Lung (tissue), 12 donors: Measurements from ENCODE around the gene SLC25A21. TPM values are rescaled to one million over a fixed set of nuclear protein-coding genes. Genes with fewer than 3 reads are reported as not detected.

Source experiments
- ATAC-seq: fragments of 200-7000 bp; cut with Tn5 transposase; one replicate; pipeline ENCODE4 v1.9.1; 2020; ENCODE audit warnings: moderate number of reproducible peaks; ENCODE audit not compliant: insufficient read depth, low FRiP score
- DNase-seq, 3 donors: peaks; one replicate each; pipeline ENCODE4 v3.0.0-alpha.2; 2013 to 2017
- H3K27ac ChIP-seq, 2 donors: one replicate each; pipeline ENCODE4 v1.5.1; 2013; ENCODE audit warnings: mild to moderate bottlenecking in 2 of 2, moderate library complexity in 2 of 2, control low read depth in 1 of 2, inconsistent platforms in 1 of 2, low read depth in 1 of 2, low read length in 1 of 2
- H3K27me3 ChIP-seq, 3 donors: one replicate each; pipeline ENCODE4 v1.5.1; 2013; ENCODE audit warnings: low read length in 2 of 3; ENCODE audit not compliant: control insufficient read depth in 3 of 3, insufficient read depth in 3 of 3
- H3K36me3 ChIP-seq, 4 donors: one replicate each; pipeline ENCODE4 v1.5.1; 2013; ENCODE audit warnings: low read length in 4 of 4, mild to moderate bottlenecking in 1 of 4, moderate library complexity in 1 of 4; ENCODE audit not compliant: control insufficient read depth in 4 of 4, insufficient read depth in 4 of 4
- H3K4me1 ChIP-seq, 5 donors: one replicate each; pipeline ENCODE4 v1.5.1; 2013; ENCODE audit warnings: low read length in 5 of 5, mild to moderate bottlenecking in 2 of 5, moderate library complexity in 1 of 5; ENCODE audit not compliant: control insufficient read depth in 5 of 5, insufficient read depth in 5 of 5
- H3K4me3 ChIP-seq: one replicate; pipeline ENCODE4 v1.5.1; 2013; ENCODE audit warnings: mild to moderate bottlenecking, control low read depth, moderate library complexity
- H3K9ac ChIP-seq, 2 donors: one replicate each; pipeline ENCODE4 v1.5.1; 2013; ENCODE audit warnings: low read length in 2 of 2, control low read depth in 1 of 2; ENCODE audit not compliant: insufficient read depth in 1 of 2
- H3K9me3 ChIP-seq, 4 donors: one replicate each; pipeline ENCODE4 v1.5.1; 2013; ENCODE audit warnings: low read length in 3 of 4, mild to moderate bottlenecking in 1 of 4, moderate library complexity in 1 of 4; ENCODE audit not compliant: control insufficient read depth in 4 of 4, insufficient read depth in 3 of 4
- WGBS, 2 donors: extraction: QIAGEN DNeasy Blood & Tissue Kit; methylation state at CpG; one replicate each; pipeline ENCODE4 v1.1.7; 2013; 5-methylcytosine and 5-hydroxymethylcytosine counted together
- polyA plus RNA-seq, 2 donors: library from polyadenylated mRNA; stranded (reverse); fragments of 200-250 nt; gene quantifications; one replicate each; pipeline ENCODE4 v1.2.1, GENCODE V29; 2013
- total RNA-seq, 2 donors: library from RNA; depleted of rRNA in 1 of 2; stranded (reverse); fragments of >200 nt in 1 of 2; gene quantifications; one replicate each; pipeline ENCODE4 v1.2.1, GENCODE V29; 2014 to 2021
- TF ChIP-seq, protein P1 (sequence below): IDR thresholded peaks from 2 replicates; pipeline ENCODE4 v1.5.1; 2012; ENCODE audit warnings: mild to moderate bottlenecking; ENCODE audit errors: control extremely low read depth, extremely low read depth
- donor health status: control.
- donor health status: control.
- donor health status: Bipolar disorder and iron deficiency.
- donor health status: healthy.
- donor health status: DM: yes; HTN: yes; CAD: no.

The SLC25A21 gene
- total and polyA plus RNA-seq, 4 donors: 0.23 to 2.6 (median 0.42) TPM

DNA sequence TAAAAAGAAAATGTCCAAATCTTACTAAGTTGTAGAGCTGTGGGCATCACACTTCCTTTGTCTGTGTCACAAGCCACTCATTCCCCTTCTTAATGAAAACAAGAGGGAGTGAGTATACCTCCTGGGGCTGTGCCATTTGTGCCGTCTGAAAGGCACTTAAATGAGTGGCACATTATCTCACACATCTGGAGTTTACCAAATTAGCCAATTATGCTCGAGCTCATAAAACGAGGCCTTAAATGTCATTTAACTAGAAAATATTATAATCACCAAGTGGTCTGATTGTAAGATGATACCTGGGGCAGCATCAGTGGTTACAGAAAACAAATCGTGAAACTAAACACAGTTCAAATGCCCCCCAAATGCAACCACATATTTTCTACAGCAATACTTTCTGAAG lies 364.7 kb downstream of the SLC25A21 start:
- no peaks in the 10 kb centered on the region for H3K9me3 ChIP-seq
- ATAC-seq (no peak), DNase-seq (no peak)
- no peak overlapping the region for H3K4me3 ChIP-seq
- TF ChIP-seq, protein P1, sequence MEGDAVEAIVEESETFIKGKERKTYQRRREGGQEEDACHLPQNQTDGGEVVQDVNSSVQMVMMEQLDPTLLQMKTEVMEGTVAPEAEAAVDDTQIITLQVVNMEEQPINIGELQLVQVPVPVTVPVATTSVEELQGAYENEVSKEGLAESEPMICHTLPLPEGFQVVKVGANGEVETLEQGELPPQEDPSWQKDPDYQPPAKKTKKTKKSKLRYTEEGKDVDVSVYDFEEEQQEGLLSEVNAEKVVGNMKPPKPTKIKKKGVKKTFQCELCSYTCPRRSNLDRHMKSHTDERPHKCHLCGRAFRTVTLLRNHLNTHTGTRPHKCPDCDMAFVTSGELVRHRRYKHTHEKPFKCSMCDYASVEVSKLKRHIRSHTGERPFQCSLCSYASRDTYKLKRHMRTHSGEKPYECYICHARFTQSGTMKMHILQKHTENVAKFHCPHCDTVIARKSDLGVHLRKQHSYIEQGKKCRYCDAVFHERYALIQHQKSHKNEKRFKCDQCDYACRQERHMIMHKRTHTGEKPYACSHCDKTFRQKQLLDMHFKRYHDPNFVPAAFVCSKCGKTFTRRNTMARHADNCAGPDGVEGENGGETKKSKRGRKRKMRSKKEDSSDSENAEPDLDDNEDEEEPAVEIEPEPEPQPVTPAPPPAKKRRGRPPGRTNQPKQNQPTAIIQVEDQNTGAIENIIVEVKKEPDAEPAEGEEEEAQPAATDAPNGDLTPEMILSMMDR: no peak
- WGBS, 2 donors: 59 to 74% methylated on average over 4 of the region's 4 CpGs
- H3K27me3 ChIP-seq: no peaks in the 10 kb centered on the region
- H3K27ac ChIP-seq: no peak overlapping the region
- H3K9ac ChIP-seq: no peak overlapping the region
- no peaks in the 10 kb centered on the region for H3K4me1 ChIP-seq
- H3K36me3 ChIP-seq: no peaks in the 10 kb centered on the region

- peak in 1 of 3 donors; percentile 12 for DNase-seq
- Histone ChIP-seq H3K9me3 (no peaks in the 10 kb centered on the region), H3K4me3 (no peak overlapping the region), H3K4me1 (no peaks in the 10 kb centered on the region), H3K9ac (no peak overlapping the region), H3K36me3 (no peaks in the 10 kb centered on the region), H3K27ac (no peak overlapping the region), H3K27me3 (no peaks in the 10 kb centered on the region)
- TF ChIP-seq, protein P1: no peak
- no peak for ATAC-seq
- WGBS, 2 donors: 34 to 38% methylated on average over 6 of the region's 6 CpGs
Measured at GRCh38 chr14:36805131-36805559, 367.3 kb downstream of the SLC25A21 start.

DNA sequence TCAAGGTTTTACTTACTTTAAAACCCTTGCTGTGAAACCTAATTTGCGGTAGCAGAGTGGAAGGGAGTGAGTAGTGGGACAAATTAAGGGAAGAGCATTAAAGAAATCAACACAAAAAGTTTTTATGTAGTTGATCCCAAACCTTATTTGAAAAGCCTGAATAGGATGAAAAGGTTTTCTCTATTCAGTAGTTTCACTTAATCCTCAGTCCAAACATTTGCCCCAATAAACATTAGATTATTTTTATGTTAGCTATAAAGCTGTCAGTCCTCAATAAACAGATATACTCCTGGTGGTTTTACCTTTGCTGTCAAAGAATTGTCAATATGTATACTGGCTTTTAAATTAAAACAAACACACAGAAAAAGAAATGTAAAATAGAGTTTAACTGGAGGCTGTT lies 374.8 kb downstream of the SLC25A21 start:
- ATAC-seq (no peak), DNase-seq (no peak)
- no peak overlapping the region for H3K9ac ChIP-seq
- H3K4me3 ChIP-seq: no peak overlapping the region
- no peak overlapping the region for H3K27ac ChIP-seq
- no peaks in the 10 kb centered on the region for H3K9me3 ChIP-seq
- no peaks in the 10 kb centered on the region for H3K4me1 ChIP-seq
- peaks cover 0 to 5% (median 4%) of the 10 kb centered on the region in 3 donors for H3K27me3 ChIP-seq
- WGBS, 2 donors: 70 to 80% methylated on average over 1 of the region's 1 CpG
- TF ChIP-seq, protein P1: no peak
- H3K36me3 ChIP-seq: no peaks in the 10 kb centered on the region

GRCh38 chr14:36791402-36791801 lies 381.0 kb downstream of the SLC25A21 start:
- 81 to 92% methylated on average over 1 of the region's 1 CpG for WGBS, 2 donors
- ATAC-seq: no peak
- Histone ChIP-seq H3K27me3 (peaks cover 0 to 3% (median 3%) of the 10 kb centered on the region in 3 donors), H3K27ac (no peak overlapping the region), H3K4me3 (no peak overlapping the region), H3K9ac (no peak overlapping the region), H3K36me3 (no peaks in the 10 kb centered on the region), H3K9me3 (no peaks in the 10 kb centered on the region), H3K4me1 (no peaks in the 10 kb centered on the region)
- DNase-seq: no peak
- TF ChIP-seq, protein P1: no peak
